Measurements from ENCODE around the gene RAB6C.
A peak's percentile ranks its signal among the peaks of the same experiment; 100 is the strongest.
"Not testable (repeated sequence)": the region's sequence is repeated elsewhere in the genome, so short reads cannot be mapped to it uniquely, and the experiment has no call there.

Gene RAB6C

DNA sequence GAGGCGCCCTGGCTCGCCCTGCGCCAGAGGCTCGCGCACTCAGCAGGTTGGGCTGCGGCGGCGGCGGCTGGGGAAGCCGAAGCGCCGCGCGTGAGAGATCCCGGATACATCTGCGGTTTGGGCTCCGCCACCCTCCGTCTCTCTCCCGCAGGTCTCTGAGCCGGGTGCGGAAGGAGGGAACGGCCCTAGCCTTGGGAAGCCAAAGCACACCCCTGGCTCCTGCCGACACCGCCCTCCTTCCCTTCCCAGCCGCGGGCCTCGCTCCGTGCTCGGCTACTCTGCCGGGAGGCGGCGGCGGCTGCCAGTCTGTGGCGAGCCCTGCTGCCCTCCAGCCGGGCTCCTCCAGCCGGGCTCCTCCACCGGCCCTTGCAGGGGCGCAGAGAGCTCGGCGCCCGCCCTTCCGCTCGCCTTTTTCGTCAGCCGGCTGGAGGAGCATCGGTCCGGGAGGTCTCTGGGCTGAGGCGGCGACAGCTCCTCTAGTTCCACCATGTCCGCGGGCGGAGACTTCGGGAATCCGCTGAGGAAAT is at the start of gene RAB6C:
TSS of gene RAB6C (plus strand) at position 38 of the 527 bp plus-strand sequence. CDS start at position 488, 450 bp downstream.
- DNase-seq = peak; percentile 1

DNA sequence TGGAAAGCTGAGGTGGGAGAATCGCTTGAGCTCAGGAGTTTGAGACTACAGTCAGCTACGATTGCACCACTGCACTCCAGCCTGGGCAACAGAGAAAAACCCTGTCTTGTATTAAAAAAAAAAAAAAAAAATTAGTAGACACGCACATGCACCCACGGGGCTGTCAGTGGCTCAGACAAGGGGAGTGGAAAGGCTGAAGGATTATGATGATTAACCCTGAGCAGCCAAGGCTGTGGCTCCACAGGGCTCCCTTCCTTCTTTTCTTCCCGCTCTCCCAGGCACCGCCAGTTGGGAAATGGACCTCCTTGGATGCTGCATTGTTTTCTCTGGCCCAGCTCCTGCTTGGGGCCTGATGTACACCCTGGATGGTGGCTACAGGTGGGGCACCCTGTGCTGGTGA is 49.0 kb upstream of the RAB6C start:
- DNase-seq = peak; percentile 53

DNA sequence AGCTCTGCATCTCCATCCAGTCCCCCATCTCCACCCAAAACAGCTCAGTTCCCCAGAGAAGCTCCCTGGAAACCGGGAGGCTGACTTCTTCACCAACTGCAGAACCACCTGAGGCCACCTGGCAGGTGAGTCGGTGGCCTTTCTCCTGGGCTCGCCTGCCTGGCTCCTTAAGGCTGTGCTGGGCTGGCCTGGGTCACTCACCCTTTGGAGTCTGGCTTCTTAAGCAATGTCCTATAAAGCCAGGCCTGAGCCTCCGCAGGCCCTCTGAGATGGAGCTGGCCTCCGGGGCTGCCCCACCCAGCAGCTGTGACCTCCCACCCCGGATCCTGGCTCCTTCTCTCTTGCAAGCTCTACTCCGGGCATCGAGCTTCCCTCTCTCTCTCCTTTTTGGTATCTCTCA is 46.1 kb upstream of the RAB6C start:
- not testable (repeated sequence) for DNase-seq

DNA sequence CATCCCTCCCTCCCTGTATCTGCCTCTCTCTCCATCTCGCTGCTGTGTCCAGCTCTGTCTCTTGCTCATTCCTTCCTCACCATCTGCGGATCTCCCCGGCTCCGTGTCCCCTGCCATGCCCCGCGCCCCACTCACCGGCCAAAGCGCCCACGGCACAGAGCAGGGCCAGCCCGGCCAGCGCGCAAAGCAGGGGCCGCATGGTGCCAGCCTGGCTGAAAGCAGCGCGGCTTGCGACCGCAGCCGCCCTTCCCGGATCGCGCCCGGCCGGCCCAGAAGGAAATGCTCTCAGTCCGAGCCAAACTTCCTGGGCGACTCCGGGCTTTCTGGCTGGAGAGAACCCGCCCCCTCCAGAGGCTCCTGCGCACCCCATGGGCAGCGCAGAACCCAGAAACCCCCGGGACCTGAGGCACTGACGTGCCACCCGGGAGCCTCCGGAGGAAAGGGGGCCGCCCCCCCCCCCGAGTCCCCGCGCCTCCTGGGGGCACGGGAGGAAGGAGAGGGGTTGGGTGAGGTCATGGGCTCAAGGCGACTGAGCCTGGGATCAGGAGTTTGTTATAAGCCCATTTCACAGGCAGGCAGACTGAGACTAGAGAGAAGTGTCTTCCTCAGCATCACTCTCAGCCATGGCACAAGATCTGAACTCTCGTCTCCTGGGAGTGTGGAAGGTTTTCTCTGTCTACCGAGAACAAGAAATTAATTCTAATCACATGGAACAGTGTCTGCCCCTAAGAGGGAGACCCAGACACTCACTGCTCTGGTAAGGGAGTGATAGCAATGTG is 45.2 kb upstream of the RAB6C start:
- no peak for DNase-seq

DNA sequence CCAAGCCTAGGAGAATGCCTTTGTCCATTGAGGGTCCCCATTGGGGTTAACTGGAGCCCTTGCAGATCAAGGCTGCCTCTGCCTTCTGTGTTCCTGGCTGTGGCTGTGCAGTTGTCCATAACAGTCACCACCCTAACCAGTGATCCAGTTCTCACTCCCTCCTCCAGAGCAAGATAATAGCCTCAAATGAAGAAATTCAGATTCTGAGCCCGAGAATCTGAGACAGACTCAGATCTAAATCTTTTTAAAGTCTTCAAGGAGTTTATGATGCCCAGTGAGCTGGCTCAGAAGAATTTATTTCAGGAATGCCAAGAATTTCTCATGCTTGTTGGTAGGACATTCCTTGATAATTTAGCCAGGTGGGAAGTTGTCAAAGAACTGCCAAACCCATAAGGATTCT is 44.3 kb upstream of the RAB6C start:
- DNase-seq = peak; percentile 31

DNA sequence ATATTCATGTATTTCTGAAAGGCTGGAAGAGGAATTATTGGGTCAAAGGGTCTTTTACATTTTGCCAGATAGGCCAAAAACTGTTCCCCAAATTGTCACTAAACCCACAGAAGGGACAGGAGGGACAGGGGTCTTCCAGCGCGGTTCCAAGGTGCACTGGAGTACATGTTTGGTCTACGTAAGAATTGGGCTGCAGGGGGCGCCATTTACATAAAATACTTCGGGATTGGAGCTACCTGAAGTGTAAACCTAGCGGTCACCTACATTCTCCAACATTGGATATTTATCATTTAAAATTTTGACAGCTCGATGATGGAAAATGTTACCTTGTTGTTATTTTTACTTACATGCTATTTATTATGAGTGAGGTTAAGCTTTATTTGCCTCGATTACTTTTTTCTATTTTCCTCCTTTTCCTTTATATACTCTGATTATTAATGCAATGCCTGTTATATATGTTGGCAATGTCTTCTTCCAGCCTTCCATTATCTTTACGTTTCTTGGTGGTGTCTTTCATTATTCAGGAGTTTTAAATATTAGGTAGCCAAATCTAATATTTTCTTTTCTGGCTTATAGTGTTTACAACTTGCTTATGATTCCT is 43.0 kb upstream of the RAB6C start:
- DNase-seq = peak; percentile 27

DNA sequence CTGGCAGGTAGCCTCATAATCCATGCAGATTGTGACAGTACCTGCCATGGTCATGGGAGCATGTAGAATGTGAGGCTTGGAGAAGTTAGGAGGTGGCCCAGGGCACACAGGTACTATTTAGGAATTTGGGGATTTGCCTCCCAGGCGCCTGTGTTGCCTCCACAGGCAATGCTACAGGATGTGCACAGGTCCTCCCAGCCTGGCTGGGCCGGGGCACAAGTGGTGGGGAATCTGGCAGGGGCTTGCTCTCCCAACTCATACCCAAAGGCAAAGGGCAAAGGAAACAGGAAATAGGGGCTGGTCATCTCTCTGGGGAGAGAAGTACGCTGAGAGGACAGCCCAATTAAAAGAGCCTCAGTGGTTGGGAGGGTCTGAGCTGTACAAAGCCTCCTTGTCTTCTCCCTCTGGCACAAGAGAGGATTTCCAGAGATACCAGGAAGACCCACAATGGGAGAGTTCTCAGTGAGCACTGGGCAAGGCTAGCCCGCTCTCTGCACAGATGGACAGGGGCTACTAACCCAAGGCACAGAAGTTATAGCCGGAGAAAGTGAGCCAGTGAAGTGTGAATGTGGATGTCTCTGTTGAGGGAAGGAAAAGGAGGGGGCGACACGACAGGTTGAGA is 40.5 kb upstream of the RAB6C start:
- DNase-seq = not testable (repeated sequence)

DNA sequence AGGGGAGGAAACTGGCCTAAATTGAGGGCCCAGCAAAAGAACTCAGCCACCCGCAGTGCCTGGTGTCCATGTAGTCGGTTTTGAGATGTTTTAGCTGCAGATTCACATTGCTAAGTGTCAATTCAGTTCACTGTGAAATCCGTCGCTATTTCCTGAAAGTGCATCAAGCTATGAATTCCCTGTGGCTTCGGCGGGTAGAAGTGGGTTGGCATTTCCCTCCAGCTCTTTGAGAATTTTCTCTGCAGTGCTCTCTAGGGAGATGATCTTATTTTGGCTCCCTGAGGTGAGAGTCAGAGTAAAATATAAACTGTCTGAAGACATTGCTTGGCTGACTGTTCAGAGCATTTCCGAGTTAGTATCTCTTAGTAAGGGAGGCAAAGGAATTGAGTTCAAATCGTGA is 36.0 kb upstream of the RAB6C start:
- not testable (repeated sequence) for DNase-seq

DNA sequence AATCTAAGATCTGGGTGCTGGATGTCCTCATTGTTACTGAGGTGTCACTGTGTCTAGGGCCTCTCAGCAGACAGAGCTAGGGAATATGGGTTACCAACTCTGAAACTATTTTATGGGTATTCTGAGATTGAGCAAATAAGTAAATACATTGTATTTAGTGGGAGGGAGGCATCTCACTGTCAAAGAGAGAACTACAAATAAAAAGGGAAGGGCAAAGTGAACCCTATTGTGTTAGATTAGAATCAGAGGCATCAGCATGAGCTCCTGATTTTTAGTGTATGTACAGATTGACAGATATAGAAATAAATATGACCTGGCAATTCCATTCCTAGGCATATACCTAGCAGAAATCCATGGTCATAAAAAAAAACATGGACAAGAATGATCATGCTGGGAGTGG is 33.9 kb upstream of the RAB6C start:
- no peak for DNase-seq

DNA sequence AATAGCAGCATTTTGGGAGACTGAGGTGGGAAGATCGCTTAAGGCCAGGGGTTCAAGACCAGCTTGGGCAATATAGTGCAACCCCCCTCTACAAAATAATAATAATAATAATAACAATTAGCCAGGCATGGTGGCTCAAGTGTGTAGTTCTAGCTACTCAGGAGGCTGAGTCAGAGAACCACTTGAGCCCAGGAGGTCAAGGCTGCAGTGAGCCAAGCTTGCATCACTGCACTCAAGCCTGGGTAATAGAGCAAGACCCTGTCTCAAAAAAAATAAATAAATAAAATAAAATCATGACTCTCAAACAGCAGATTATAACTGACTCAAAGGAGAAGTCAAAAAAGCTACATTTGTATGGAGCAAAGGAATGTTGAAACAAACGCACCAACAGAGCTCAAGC is 31.8 kb upstream of the RAB6C start:
- DNase-seq = not testable (repeated sequence)

DNA sequence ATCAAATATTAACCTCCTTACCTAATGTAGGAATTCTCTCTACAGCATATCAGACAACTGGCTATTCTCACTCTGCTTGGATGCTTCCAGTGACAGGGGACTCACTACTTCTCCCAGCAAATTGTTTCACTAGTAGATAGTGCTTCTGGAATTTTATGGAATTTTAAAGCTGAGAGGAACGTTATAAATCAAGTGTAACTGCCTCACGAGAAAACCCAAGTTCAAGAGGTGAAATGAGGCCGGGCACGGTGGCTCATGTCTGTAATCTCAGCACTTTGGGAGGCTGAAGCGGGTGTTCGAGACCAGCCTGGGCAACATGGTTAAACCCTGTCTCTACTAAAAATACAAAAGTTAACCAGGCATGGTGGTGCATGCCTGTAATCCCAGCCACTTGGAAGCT is 23.3 kb upstream of the RAB6C start:
- not testable (repeated sequence) for DNase-seq

DNA sequence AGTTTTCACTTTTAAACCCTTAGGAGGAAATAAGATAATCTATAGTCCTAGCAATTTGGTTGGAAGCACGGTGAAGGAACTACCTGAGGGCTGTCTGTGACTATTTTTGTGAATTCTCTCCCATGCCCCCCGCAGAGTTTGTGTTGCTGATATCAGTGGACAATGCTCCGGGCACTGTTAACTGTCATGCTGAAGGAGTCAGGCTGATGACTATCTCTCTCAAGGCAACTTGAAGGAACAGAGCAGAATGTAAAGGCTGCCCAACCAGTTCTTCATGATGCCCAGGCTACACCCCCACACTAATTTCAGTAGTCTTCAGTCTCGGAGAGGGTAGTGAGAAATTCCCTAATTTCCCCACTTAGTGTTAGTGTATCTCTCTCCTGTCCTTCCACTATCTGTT is 21.6 kb upstream of the RAB6C start:
- DNase-seq = no peak

DNA sequence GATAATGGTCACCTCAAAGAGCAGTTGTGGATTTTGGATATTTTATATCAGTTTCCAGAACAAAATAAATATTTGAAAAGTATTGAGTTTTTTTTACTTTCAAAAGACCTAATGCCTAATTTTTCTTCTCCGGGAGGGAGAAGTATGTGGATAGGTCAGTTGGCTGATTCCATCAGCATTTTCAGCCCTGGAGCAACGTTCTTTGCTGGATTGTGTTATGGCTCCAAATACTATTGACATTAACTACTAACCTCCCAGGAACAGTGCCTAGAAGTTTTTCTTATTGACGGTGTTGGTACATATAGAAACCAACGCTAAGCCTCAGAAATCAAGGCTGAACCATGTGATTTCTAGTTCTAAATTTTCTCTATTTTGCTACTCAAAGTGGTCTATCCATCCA is 20.7 kb upstream of the RAB6C start:
- not testable (repeated sequence) for DNase-seq

DNA sequence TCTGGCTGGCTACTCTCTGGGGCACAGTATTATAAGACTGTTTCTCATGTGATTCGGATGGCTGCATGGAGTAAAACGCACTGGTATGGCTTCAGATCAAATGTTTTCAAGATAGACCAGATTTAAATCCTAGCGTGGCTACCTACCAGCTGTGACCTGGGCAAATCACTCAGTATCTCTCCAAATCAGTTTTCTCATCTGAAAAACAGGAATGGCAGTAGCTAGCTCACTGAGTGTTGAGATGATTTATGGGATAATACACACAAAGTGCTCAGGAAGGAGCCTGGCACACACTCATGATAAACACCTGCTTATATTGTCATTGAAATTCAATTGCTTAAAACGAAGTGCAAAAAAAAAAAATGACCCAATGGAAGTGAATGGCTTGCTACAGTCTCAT is 10.9 kb upstream of the RAB6C start:
- DNase-seq = not testable (repeated sequence)

DNA sequence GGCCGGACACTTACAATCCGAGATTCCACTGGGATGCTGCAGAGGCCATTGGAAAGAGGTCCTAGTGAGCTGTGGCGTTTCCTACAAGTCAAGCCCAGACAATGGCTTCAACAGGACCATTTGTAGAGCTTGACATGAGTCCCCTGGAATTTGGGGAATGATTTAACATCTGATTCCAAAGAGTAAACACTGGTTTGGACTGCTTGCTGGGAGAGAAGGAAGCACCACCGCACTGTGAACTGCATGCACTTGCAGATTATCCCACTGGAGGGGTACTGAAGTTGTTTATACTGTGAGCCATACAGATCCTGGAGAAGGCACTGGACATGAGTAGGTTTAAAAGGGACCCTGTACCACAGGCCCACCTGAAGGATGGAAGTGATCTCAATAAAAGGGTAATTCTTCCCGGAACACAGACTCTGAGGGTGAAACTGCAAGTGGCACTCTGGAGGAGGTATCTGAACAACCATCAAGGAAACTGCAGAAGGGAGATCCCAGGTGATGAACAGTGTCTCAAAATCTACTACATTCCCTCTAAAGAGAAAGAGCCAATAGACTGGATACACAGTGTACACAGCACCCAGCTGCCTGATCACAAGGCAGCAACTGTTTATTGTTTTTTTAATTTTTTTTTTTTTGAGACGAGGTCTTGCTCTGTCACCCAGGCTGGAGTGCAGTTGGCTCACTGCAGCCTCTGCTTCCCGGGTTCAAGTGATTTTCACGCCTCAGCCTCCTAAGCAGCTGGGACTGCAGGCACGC is 4.3 kb upstream of the RAB6C start:
- no peak for DNase-seq

DNA sequence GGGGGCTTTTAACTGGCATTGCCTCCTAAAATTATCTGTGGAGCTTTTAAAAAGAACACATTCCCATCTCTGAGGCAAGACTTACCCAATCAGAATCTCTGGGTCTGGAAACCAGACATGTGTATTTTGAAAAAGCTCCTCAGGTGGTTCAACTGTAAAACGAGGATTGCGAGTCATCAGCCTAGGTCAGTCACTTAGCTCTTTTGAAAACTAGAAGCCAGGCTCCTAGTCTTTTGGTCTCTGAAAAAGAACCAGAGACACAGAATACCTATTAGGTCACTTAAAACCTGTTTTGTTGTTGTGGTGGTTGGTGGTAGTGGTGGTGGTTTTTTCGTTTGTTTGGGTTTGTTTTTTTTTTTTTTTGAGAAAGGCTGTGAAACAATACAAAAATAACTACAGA is 2.5 kb upstream of the RAB6C start:
- DNase-seq = not testable (repeated sequence)

DNA sequence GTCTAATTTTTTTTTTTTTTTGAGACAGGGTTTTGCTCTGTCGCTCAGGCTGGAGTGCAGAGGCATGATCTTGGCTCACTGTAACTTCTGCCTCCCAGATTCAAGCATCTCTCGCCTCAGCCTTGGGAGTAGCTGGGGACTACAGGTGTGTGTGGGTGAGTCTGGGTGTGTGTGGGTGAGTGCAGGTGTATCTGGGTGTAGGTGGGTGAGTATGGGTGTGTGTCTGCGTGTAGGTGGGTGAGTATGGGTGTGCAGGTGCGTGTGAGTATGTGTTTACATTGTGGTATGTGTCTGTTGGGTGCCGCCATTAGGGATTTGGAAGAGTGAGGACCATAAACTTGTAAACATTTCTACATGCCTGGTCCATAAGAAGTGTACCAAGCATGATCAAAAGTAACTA is 1.5 kb upstream of the RAB6C start:
- no peak for DNase-seq

DNA sequence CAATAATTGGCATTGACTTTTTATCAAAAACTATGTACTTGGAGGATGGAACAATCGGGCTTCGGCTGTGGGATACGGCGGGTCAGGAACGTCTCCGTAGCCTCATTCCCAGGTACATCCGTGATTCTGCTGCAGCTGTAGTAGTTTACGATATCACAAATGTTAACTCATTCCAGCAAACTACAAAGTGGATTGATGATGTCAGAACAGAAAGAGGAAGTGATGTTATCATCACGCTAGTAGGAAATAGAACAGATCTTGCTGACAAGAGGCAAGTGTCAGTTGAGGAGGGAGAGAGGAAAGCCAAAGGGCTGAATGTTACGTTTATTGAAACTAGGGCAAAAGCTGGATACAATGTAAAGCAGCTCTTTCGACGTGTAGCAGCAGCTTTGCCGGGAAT is 780 bp downstream of the RAB6C start:
- DNase-seq = not testable (repeated sequence)

DNA sequence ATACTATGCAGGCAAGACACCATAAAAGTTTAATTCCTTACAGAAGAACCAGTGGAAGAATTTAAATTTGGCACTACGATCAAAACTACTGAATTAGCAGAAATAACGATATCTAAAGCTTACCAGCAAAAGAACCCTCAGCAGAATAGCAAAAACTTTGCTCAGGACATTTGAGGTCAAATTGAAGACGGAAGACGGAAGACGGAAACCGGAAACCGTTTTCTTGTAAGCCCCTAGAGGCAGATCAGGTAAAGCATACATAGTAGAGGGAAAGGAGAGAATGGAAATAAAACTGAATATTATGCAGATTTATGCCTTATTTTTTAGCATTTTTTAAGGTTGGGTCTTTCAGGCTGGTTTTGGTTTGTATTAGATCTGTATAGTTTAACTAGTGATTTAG is 2.2 kb downstream of the RAB6C start:
- DNase-seq = not testable (repeated sequence)

DNA sequence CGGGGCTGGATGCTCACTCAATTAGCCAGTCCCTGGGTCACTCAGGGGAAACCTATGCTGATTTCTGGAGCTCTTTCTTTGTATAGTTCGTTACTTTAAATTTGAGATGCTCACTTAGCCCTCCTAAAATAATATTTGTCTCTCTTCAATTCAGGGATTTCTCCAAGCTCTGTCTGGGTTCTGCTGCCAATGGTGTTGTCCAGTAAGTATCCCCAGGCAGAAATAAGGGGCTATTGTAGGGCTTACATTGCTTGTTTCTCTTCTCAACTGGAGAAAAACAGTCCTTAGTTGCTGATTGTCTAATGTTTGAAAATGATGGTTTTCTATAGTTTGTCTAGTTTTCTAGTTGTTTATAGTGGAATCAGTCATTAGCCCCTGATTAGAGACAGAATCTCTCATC is 5.0 kb downstream of the RAB6C start:
- DNase-seq = no peak

DNA sequence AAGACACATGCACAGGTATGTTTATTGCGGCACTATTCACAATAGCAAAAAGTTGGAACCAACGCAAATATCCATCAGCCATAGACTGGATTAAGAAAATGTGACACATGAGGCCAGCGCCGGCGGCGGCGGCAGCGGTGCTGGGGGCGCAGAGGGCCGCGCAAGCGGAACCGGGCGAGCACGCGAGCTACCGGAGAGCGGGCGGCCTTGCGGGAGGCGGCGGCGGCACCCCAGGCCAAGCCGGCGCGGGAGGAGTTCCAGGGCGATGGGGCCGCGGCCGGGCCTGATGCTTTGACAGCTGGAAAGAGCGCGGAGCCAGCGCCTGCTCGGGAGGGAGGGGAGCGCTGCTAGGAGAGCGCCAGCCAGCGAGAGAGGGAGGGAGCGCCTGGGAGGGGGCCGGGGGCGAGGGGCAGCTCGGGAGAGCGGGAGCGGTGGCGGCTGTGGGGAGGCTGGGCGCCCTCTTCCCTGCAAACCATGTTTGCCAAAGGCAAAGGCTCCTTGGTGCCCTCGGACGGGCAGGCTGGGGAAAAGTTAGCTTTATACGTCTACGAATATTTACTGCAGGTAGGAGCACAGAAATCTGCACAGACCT is 13.0 kb downstream of the RAB6C start:
- DNase-seq = not testable (repeated sequence)

DNA sequence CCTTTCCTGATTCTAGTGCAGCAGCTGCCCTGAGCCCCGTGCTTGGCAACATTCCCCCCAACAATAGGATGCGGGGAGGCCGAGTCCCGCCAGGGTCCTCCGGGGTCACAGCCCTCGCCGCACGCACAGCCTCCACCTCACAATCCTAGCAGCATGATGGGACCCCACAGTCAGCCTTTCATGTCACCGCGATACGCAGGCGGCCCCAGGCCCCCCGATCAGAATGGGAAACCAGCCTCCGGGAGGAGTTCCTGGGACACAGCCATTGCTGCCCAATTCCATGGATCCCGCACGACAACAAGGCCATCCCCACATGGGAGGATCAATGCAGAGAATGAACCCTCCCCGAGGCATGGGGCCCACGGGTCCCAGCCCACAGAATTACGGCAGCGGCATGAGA is 13.7 kb downstream of the RAB6C start:
- not testable (repeated sequence) for DNase-seq
